HEK293 (cell line): ENCODE data around the gene TEX19.

Experiments used
- CTCF ChIA-PET: fragments of 350-600 bp; formaldehyde crosslinking; extraction: SDS; loops from one replicate; lab custom pipeline; 2021; ENCODE audit warnings: antibody characterized with exemption; lab: Yijun Ruan, JAX
- POLR2A ChIA-PET: fragments of 300-600 bp; formaldehyde crosslinking; extraction: SDS; loops from one replicate; lab custom pipeline; 2020; ENCODE audit warnings: antibody characterized with exemption, inconsistent platforms; lab: Yijun Ruan, JAX
- H3K27ac ChIP-seq: fragments of 200-500 bp; sonication (Bioruptor generic); 2 replicates; pipeline ENCODE4 v1.5.1; 2014; ENCODE audit warnings: low read depth, low read length, control low read depth, inconsistent platforms; ENCODE audit errors: extremely low read depth
- H3K36me3 ChIP-seq, 2 experiments: fragments of 200-500 bp in 1 of 2; sonication (Bioruptor generic) in 1 of 2; 1 replicate in 1 of 2; 2 replicates in 1 of 2; pipeline ENCODE4 v1.5.1; 2014 to 2017; ENCODE audit warnings: inconsistent platforms in 2 of 2, low read length in 2 of 2; ENCODE audit not compliant: control insufficient read depth in 2 of 2, insufficient read depth in 1 of 2
- H3K4me1 ChIP-seq: fragments of 200-500 bp; sonication (Bioruptor generic); 2 replicates; pipeline ENCODE4 v1.5.1; 2014; ENCODE audit warnings: mild to moderate bottlenecking, low read length, inconsistent platforms; ENCODE audit not compliant: control insufficient read depth, insufficient read depth
- H3K4me3 ChIP-seq: 2 replicates; pipeline ENCODE4 v1.5.1; 2011; ENCODE audit warnings: low read depth, mild to moderate bottlenecking, control low read depth, low read length, moderate library complexity
- H3K9me3 ChIP-seq: fragments of 200-500 bp; sonication (Bioruptor generic); 2 replicates; pipeline ENCODE4 v1.5.1; 2014; ENCODE audit warnings: low read depth, low read length, inconsistent platforms; ENCODE audit not compliant: control insufficient read depth, insufficient read depth
- EGR2 ChIP-seq: fragments of 450-650 bp; formaldehyde crosslinking; IDR thresholded peaks from 2 replicates; pipeline ENCODE4 v1.5.1; 2016; ENCODE audit warnings: low read depth, missing biosample characterization, missing genetic modification characterization
- GLIS2 ChIP-seq: fragments of 450-650 bp; formaldehyde crosslinking; IDR thresholded peaks from 2 replicates; pipeline ENCODE4 v1.5.1; 2016; ENCODE audit warnings: missing biosample characterization, missing genetic modification characterization
- HOXA7 ChIP-seq: sonication (generic); formaldehyde crosslinking; IDR thresholded peaks from 2 replicates; pipeline ENCODE4 v1.8.1; 2022; ENCODE audit warnings: missing genetic modification reagents, borderline replicate concordance
- IKZF3 ChIP-seq: fragments of 450-650 bp; IDR thresholded peaks from 2 replicates; pipeline ENCODE4 v1.5.0; 2018; ENCODE audit warnings: missing biosample characterization, mild to moderate bottlenecking, missing genetic modification characterization, moderate library complexity
- KLF1 ChIP-seq: fragments of 450-650 bp; formaldehyde crosslinking; IDR thresholded peaks from 2 replicates; pipeline ENCODE4 v1.5.1; 2016; ENCODE audit warnings: missing biosample characterization, missing genetic modification characterization
- KLF8 ChIP-seq: fragments of 450-650 bp; formaldehyde crosslinking; IDR thresholded peaks from 2 replicates; pipeline ENCODE4 v1.5.1; 2016; ENCODE audit warnings: missing biosample characterization, missing genetic modification characterization
- SP2 ChIP-seq: fragments of 450-650 bp; formaldehyde crosslinking; IDR thresholded peaks from 2 replicates; pipeline ENCODE4 v1.5.1; 2016; ENCODE audit warnings: missing biosample characterization, missing genetic modification characterization
- ZFHX2 ChIP-seq: fragments of 450-650 bp; formaldehyde crosslinking; conservative IDR thresholded peaks from 2 replicates; pipeline ENCODE4 v1.5.1; 2016; ENCODE audit warnings: missing biosample characterization, missing genetic modification characterization
- ZFP41 ChIP-seq: fragments of 450-650 bp; formaldehyde crosslinking; IDR thresholded peaks from 2 replicates; pipeline ENCODE4 v1.5.1; 2016; ENCODE audit warnings: missing biosample characterization, missing genetic modification characterization, borderline replicate concordance
- ZFP69B ChIP-seq: fragments of 450-650 bp; formaldehyde crosslinking; IDR thresholded peaks from 2 replicates; pipeline ENCODE4 v1.5.1; 2016; ENCODE audit warnings: missing biosample characterization, missing genetic modification characterization
- ZNF148 ChIP-seq: fragments of 450-650 bp; formaldehyde crosslinking; IDR thresholded peaks from 2 replicates; pipeline ENCODE4 v1.5.0; 2017; ENCODE audit warnings: missing biosample characterization, missing genetic modification characterization, borderline replicate concordance
- ZNF155 ChIP-seq: fragments of 450-650 bp; formaldehyde crosslinking; IDR thresholded peaks from 2 replicates; pipeline ENCODE4 v1.5.1; 2016; ENCODE audit warnings: missing biosample characterization, missing genetic modification characterization
- ZNF184 ChIP-seq: fragments of 450-650 bp; IDR thresholded peaks from 2 replicates; pipeline ENCODE4 v1.5.1; 2018; ENCODE audit warnings: missing biosample characterization, mild to moderate bottlenecking, missing genetic modification characterization
- ZNF223 ChIP-seq: fragments of 450-650 bp; formaldehyde crosslinking; IDR thresholded peaks from 2 replicates; pipeline ENCODE4 v1.5.1; 2016; ENCODE audit warnings: missing biosample characterization, missing genetic modification characterization
- ZNF239 ChIP-seq: fragments of 450-650 bp; formaldehyde crosslinking; IDR thresholded peaks from 2 replicates; pipeline ENCODE4 v1.5.1; 2016; ENCODE audit warnings: missing biosample characterization, missing genetic modification characterization
- ZNF266 ChIP-seq: fragments of 450-650 bp; formaldehyde crosslinking; IDR thresholded peaks from 2 replicates; pipeline ENCODE4 v1.5.1; 2016; ENCODE audit warnings: missing biosample characterization, missing genetic modification characterization, low read depth
- ZNF280C ChIP-seq: fragments of 450-650 bp; formaldehyde crosslinking; IDR thresholded peaks from 2 replicates; pipeline ENCODE4 v1.5.1; 2016; ENCODE audit warnings: missing biosample characterization, missing genetic modification characterization
- ZNF394 ChIP-seq: fragments of 450-650 bp; formaldehyde crosslinking; IDR thresholded peaks from 2 replicates; pipeline ENCODE4 v1.5.1; 2016; ENCODE audit warnings: missing biosample characterization, missing genetic modification characterization, mild to moderate bottlenecking, moderate library complexity, borderline replicate concordance
- ZNF423 ChIP-seq: fragments of 450-650 bp; formaldehyde crosslinking; IDR thresholded peaks from 2 replicates; pipeline ENCODE4 v1.5.1; 2016; ENCODE audit warnings: missing biosample characterization, missing genetic modification characterization
- ZNF510 ChIP-seq: fragments of 450-650 bp; formaldehyde crosslinking; IDR thresholded peaks from 2 replicates; pipeline ENCODE4 v1.5.1; 2018; ENCODE audit warnings: mild to moderate bottlenecking, missing genetic modification characterization, missing biosample characterization; ENCODE audit not compliant: insufficient replicate concordance
- ZNF555 ChIP-seq: fragments of 450-650 bp; formaldehyde crosslinking; conservative IDR thresholded peaks from 2 replicates; pipeline ENCODE4 v1.5.1; 2017; ENCODE audit warnings: missing biosample characterization, mild to moderate bottlenecking, missing genetic modification characterization, inconsistent platforms
- ZNF596 ChIP-seq: fragments of 450-650 bp; IDR thresholded peaks from 2 replicates; pipeline ENCODE4 v1.5.0; 2018; ENCODE audit warnings: missing biosample characterization, mild to moderate bottlenecking, missing genetic modification characterization, moderate library complexity
- ZNF610 ChIP-seq: fragments of 450-650 bp; formaldehyde crosslinking; IDR thresholded peaks from 2 replicates; pipeline ENCODE4 v1.5.1; 2016; ENCODE audit warnings: missing biosample characterization, missing genetic modification characterization, borderline replicate concordance
- ZNF623 ChIP-seq: fragments of 450-650 bp; formaldehyde crosslinking; IDR thresholded peaks from 2 replicates; pipeline ENCODE4 v1.5.1; 2016; ENCODE audit warnings: missing biosample characterization, missing genetic modification characterization
- ZNF629 ChIP-seq: fragments of 450-650 bp; formaldehyde crosslinking; IDR thresholded peaks from 2 replicates; pipeline ENCODE4 v1.5.1; 2017; ENCODE audit warnings: missing biosample characterization, missing genetic modification characterization
- ZNF768 ChIP-seq: fragments of 450-650 bp; formaldehyde crosslinking; IDR thresholded peaks from 2 replicates; pipeline ENCODE4 v1.5.1; 2018; ENCODE audit warnings: missing biosample characterization, mild to moderate bottlenecking, missing genetic modification characterization
- TF ChIP-seq, protein P1 (sequence below): fragments of 450-650 bp; formaldehyde crosslinking; IDR thresholded peaks from 2 replicates; pipeline ENCODE4 v1.5.1; 2016; ENCODE audit warnings: missing biosample characterization, missing genetic modification characterization

The TEX19 gene

DNA sequence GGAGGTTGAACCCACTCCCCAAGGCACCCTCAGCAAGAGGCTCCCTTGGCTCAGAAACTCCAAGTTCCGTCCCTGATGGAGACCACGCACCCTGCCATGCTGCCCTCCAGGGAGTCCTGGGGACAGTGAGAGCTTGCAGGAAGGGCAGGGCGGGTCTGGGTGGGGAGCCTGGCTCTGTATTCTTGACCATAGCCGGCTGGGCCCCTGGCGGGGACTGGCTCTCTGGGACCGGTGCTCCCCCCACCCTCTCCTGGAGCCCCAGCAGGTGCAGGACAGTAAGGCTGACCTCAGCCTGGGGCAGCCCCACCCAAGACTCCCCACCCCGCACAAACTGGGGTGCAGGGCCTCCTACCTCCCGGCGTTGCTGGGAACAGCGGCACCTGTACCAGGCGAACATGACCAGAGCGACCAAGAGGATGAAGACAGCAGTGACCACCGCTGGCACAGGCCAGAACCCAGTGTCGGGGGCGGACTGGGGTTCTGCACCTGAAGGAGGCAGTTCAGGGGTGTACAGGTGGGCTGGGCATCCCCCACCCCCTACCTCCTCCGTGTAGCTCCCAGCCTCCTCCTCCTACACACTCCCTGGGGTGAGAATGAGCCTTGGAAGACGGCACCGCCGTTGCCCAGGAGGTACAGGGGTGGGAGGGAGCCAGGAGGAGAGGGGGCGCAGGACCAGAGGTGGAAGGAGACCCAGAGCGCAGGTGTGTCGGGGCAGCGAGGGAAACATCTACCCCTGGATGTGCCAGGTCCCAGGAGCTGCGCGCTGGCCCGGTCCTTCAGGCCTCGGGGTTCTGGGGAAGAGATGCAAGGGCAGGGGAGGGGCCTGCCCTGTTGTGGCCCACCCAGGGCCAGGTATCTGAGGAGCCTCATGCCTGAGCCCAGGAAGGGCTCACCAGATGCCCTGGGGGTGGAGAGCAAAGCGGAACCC is 36.3 kb upstream of the TEX19 start:
- Histone ChIP-seq H3K27ac (no peak overlapping the region), H3K4me3 (no peak overlapping the region), H3K4me1 (no peaks in the 10 kb centered on the region; the same call in 1 of the 2 replicates), H3K36me3 (no peaks in the 10 kb centered on the region), H3K9me3 (no peaks in the 10 kb centered on the region)
- 0 out of 2 replicates have a peak, but pooled peaks have one; percentile 74 for TF ChIP-seq ZNF223 (tag by site-specific recombination)
- TF ChIP-seq ZNF555 (tag by site-specific recombination) = no peak
- TF ChIP-seq EGR2 (tag by site-specific recombination) = peak; percentile 70
- peak; percentile 81 for TF ChIP-seq ZFHX2
- POLR2A ChIA-PET = interaction anchor here (0.6 to 1.2 kb wide), 2 partner anchors 49 to 410 kb away, joined by 3 to 4 read pairs; partner anchors contain the start of gene CSNK1D
- CTCF ChIA-PET = interaction anchor here (0.5 to 2.8 kb wide), 9 partner anchors 8 to 117 kb away, joined by 3 to 27 read pairs (median 4); no protein-coding TSS in a partner anchor

DNA sequence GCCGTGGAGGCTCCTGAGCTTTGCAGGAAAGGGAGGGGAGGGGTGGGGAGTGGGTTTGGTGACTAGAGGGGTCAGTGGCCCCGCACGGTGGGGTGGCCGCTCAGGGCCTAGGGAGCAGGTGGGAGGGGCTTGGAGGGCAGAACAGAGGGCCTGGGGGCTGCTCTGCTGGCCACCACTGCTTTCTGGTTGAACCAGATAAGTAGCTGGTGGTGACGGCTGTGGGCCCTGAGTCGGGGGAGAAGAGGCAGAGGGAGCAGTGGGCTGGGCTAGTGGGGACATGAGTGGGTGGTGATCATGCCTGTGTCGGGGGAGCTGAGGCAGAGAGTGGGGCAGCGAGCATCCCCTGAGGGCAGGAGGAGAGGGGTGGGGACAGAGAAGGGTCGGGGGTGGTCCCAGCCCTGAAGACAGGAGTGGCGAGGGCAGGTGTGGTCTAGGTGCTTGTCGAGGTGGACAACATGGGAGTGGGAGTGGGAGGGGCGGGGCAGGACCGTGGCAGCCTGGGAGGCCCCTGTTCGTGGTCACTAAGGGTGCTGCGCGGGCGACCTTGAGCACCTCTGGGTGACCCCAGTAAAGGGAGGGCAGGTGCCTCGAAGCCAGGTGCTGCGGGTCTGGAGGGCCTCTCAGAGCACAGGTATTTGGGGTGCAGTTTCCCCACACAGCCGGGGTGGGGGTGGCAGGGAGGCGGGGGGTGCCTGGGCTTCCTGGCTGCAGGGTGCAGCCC is 35.4 kb upstream of the TEX19 start:
- H3K36me3 ChIP-seq = no peaks in the 10 kb centered on the region
- ChIA-PET CTCF (interaction anchor here (0.5 to 1.7 kb wide), 3 partner anchors 21 to 87 kb away, joined by 3 to 4 read pairs (median 3); no protein-coding TSS in a partner anchor), POLR2A (interaction anchor here (0.6 kb wide), 1 partner anchor 409 kb away, joined by 3 read pairs; no protein-coding TSS in a partner anchor)
- H3K9me3 ChIP-seq = no peaks in the 10 kb centered on the region
- H3K27ac ChIP-seq = no peak overlapping the region
- H3K4me3 ChIP-seq = no peak overlapping the region
- peaks cover 6% of the 10 kb centered on the region; the same call in 1 of the 2 replicates for H3K4me1 ChIP-seq
- TF ChIP-seq KLF8 (tag by site-specific recombination) (peak; percentile 23; the same call in 1 of the 2 replicates), ZNF423 (tag by site-specific recombination) (peak; percentile 29; the same call in 1 of the 2 replicates), ZNF155 (tag by site-specific recombination) (no peak), GLIS2 (tag by site-specific recombination) (peak; percentile 55; the same call in 1 of the 2 replicates), ZNF596 (no peak), ZNF239 (tag by site-specific recombination) (no peak), ZFP69B (tag by site-specific recombination) (no peak), SP2 (tag by site-specific recombination) (peak; percentile 9; the same call in 1 of the 2 replicates), HOXA7 (CRISPR knock-in tag) (no peak), ZNF623 (tag by site-specific recombination) (no peak), KLF1 (tag by site-specific recombination) (peak; percentile 32; the same call in 1 of the 2 replicates), ZNF610 (tag by site-specific recombination) (no peak), ZNF629 (tag by site-specific recombination) (no peak), ZNF394 (tag by site-specific recombination) (no peak), ZNF768 (no peak), ZNF148 (tag by site-specific recombination) (no peak), EGR2 (tag by site-specific recombination) (peak; percentile 90), ZFP41 (tag by site-specific recombination) (no peak), ZNF510 (no peak), ZNF266 (tag by site-specific recombination) (no peak), ZNF280C (tag by site-specific recombination) (no peak), ZNF184 (tag by site-specific recombination) (no peak), IKZF3 (tag by site-specific recombination) (no peak)
- TF ChIP-seq, protein P1, sequence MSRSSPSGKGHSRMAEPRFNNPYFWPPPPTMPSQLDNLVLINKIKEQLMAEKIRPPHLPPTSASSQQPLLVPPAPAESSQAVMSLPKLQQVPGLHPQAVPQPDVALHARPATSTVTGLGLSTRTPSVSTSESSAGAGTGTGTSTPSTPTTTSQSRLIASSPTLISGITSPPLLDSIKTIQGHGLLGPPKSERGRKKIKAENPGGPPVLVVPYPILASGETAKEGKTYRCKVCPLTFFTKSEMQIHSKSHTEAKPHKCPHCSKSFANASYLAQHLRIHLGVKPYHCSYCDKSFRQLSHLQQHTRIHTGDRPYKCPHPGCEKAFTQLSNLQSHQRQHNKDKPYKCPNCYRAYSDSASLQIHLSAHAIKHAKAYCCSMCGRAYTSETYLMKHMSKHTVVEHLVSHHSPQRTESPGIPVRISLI (tag by site-specific recombination) = no peak
